DMS 273 treated with DMSO at 0.1 percent for 48 hours (cell line): ENCODE data around the gene PELI2.

Experiments
- DNase-seq: peaks from one replicate; lab custom pipeline; 2025; lab: John Stamatoyannopoulos, UW

PELI2 gene

DNA sequence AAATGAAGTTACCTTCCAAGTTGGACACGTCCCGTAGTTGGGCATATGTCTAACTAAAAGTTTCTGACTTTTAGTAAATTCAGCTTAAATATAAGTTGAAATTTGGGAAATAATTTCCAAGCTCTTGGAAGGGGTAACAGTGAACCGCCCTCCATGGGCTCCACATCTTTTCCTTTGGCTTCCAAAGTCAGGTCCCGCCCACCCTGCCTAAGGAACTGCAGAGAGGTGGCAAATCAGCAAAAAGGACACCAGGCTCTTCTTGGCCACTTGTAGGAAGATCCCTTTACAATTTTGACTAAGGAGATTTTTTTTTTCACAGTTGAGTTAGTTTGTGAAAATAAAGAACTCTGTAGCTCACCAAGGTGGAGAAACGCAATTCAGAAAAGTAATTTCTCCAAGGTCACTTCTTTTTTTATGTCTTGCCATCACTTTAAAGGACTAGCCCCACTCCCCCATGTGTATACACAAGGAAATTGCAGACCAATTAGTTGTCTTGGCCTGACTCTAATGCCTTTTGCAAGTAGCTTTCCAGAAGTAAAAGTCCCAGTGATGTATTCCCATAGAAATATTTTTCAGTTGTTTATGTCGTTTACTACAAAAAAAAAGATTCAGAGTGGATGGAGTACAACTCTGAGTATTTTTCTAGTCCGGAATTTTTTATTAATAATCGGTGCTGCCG is 181.2 kb downstream of the PELI2 start:
- no peak for DNase-seq

DNA sequence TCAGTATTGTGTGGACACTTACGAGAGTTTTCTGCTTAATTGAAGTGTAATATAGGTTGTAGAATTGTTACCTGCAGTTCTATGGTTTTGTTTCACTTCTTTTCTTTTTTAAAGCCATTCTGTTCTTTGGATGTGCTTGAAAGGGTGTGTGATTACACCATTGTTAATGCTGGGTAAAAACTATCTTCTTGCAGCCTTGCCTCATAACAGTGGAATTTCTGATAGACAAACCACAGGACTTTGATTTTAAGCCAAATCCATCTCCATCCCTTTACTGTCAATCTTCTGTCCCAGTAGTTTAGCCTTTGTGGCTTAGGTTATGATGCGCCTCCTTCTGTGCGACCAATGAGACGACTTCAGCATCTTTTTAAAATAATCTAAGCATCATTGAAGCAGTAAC is 182.3 kb downstream of the PELI2 start:
- no peak for DNase-seq

DNA sequence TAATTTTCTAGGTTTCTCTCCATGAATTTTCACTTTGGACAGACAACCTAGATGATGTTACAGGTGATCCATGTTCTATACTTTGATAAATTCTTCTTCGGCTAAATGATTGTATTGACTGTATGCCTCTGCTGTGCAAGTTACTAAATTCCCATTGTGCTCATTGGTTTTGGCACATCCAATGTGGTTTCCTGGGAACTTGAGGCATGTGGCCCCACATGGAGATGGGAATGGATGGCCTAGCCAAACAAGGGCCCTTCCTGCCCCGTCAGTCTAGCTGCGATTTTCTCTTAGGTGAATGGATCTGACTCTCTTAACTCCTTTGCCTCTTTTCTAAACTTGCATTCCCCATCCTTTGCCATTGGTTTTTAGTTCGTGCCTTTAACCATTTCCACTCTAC is 186.2 kb downstream of the PELI2 start:
- DNase-seq = no peak

DNA sequence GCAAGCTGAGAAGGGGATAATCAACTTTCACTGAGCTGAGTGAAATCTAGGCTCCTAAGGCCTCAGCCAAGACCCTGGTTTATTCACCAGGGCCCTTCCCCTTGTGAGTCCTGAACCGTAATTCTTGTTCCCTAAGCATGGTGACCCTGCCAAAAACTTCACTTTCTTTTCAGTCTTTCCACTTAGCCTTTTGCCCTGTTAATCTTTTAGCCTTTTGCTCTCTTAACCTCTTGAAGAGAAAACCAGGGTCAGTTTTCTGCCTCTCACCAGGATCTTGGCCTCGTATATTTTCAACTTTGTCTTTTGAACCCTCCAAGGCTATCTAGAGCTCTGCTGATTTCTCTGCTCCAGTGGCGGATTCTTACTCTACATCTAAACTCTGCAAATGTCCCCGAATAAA is 191.0 kb downstream of the PELI2 start:
- no peak for DNase-seq

DNA sequence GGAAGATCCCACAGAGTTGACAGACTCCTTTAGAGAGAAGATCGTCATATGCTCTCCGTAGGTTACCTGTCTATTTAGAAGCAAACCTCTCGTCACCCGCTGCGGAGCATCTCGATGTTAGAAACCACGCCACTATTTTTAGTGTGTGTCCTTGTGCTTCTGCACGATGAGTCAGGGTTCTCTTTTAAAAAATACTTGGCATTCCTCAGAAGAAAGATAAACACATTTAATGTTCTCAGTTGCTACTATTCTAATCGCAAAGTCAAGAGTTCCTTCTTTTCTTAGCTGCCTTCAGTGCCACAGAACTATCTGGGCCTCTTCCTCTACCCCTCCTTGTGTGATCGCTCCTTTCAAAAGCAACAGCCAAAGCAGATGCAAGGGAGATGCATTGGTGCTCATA is 192.4 kb downstream of the PELI2 start:
- no peak for DNase-seq

DNA sequence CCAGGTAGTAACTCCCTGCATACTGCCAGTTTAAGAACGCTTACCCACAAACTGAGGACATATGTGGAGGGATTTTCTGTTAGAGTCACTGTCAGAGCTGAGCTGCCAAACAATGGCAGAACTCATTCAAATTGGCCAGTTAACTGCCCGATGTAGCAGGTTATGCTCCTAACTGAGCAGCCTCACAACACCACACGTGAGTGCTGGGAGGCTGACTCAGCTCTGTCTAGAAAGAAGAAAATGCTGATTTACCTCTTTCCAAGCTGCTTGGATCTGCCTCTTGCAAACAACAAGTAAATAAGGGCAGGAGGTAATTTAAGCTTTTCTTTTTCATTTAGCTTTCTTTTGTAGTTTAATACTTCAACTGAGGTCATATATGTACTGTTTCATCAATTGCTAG is 195.6 kb downstream of the PELI2 start:
- no peak for DNase-seq

DNA sequence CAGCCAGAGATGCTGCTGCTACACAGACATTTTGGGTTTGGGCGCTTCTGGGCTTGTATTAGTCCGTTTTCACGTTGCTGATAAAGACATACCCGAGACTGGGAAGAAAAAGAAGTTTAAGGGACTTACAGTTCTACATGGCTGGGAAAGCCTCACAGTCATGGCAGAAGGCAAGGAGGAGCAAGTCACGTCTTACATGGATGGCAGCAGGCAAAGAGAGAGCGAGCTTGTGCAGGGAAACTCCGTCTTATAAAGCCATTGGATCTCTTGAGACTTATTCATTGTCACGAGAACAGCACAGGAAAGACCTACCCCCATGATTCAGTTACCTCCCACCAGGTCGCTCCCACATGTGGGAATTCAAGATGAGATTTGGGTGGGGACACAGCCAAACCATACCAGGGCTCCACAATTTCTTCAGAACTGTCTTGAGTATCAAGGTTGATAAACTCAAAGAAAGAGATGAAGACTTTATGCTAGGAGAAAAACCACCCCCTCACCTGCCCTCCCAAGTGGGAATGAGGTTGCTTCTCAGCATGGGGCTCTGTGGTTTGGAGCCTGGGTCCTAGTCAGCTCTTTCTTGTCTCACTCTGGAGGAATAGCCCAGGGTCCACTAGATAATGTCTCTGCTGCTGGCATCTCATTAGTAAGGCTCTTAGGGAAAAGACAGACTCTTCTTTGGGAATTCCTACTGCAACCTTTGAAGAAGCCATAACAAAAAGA is 200.3 kb downstream of the PELI2 start:
- DNase-seq = no peak

DNA sequence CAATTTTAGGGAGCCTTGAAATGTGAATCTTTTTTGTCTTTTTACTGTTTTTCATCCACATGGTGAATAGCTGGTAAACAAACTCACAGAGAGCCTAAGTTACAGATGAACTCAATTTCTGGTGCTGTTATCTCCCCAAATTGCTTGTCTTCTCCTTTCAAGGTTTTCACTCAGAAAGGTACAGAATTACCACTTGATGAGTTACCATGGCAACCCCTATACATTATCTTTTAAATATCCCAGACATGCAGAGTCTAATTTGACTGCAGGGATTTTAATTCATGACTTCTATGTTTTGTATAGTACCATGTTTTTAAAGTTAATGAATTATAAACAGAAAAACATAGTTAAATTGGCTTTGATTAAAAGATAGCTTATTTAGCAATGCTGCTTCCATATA is 203.7 kb downstream of the PELI2 start:
- no peak for DNase-seq

DNA sequence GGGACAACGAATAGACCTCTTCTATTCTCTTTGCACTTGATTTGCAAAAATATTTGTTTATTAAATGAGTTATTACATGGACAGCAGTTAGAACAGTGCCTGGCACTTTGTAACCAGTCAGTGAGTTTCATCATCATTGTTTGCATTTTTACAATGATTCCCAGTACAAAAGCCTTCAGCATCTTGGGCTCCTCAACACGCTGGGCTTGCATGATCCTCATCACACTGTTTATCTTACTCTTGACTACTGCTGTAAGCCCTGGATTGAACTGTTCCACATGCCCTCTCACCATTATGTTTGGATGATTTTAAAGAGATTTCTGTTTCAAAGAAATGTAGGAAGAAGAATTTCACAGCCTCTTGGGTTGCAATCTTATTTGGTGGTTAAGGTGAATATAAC is 204.3 kb downstream of the PELI2 start:
- no peak for DNase-seq

DNA sequence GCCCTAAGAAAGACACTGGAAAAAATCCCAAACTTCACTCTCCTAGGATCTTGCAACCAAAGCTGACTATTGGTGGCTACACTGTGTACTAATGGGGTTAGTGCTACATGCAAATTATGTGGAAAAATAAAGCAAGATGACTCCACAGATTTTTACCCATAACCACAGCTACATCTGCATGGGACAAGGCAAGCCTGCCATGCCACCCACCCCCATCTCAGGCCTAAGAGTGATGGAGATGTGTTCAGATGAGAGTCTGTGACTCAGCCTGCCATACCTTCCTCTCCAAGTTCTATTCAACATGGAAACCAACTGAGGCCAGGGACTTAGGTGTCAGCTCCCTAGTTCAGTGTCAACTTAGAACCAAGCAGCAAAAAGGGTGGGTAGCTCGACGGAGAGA is 206.2 kb downstream of the PELI2 start:
- peak; percentile 27 for DNase-seq

DNA sequence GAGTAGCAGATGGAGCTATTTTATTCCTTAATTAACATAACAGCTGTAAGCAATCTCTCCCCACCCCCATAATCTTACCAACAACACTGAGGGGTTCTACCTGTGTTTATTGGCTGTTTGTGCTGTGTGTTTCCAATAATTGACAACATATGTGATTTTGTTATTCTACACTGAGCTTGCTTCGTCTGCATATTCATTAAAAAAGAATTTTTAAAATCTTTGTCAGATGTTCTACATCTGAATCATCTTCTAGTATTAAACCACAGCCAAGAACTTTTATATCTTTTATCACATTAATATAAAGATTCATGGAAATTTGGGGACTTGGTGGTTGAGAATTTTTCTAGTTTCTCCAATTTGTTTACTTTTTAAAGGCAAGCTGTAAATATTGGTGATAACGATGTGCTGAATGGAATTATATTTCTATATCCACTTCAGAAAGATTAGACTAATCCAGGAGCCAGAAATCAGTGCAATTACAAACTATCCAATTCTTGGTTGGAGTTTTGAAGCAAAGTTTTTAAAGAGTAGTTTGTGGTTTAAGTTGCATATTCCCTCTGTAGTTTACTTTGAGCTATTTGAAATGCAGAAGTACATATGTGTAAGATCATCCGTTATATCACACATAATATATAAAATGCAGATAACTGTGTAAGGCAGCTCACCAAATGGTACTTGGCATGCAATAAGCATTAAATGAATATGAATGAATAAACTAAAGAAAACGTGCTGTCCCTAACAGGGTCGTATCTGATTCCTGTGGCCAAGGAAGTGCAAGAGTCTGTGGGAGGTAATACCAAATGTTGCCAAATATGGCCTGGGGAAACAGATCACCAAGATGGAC is 206.9 kb downstream of the PELI2 start:
- no peak for DNase-seq

DNA sequence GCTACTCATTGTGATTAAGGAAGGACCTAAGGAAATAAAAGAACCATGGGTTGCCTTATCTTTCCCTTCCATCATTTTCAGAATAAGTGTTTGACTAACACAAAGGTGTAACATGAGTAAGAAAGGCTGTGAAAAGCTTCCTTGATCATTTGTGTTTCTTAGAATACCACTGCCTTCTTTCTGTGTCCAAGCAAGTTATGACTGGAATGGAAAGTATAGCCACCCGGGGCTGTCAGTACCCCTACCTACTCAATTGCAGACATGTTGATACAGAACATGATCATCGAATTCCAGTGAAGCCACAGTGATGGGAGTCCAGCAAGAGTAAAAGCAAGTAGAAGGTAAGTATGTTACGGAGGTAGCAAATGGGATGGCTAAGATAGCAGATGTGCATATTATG is 209.8 kb downstream of the PELI2 start:
- no peak for DNase-seq

DNA sequence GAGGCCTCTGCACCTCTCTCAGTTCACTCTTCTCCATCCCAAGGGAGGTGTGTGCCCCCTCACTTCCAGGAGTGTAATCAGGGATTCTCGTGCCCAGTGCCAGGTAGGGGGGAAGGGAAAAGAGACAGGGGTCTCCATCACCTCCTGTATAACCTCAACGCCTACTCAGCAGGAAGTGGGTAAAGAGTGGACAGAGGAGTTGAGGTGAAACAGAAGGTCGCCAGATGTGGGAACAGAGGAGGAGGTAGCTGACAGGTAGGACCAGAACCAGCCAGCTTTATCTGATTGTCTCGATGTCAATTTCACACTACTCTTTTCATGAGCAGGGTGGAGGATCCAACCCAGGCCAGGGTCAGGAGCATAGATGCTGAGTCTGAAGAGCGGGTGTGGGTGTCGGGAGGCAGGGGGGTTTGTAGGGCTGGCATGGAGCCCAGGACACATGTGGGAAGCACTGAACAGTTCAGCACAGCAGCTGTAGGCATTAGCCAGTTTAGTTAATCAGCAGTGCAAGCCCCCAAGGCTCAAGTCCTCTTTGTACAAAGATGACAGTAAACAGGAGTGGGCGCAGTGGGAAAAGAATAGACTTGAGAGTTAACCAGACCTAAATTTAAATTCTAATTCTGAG is 213.5 kb downstream of the PELI2 start:
- peak; percentile 39 for DNase-seq

DNA sequence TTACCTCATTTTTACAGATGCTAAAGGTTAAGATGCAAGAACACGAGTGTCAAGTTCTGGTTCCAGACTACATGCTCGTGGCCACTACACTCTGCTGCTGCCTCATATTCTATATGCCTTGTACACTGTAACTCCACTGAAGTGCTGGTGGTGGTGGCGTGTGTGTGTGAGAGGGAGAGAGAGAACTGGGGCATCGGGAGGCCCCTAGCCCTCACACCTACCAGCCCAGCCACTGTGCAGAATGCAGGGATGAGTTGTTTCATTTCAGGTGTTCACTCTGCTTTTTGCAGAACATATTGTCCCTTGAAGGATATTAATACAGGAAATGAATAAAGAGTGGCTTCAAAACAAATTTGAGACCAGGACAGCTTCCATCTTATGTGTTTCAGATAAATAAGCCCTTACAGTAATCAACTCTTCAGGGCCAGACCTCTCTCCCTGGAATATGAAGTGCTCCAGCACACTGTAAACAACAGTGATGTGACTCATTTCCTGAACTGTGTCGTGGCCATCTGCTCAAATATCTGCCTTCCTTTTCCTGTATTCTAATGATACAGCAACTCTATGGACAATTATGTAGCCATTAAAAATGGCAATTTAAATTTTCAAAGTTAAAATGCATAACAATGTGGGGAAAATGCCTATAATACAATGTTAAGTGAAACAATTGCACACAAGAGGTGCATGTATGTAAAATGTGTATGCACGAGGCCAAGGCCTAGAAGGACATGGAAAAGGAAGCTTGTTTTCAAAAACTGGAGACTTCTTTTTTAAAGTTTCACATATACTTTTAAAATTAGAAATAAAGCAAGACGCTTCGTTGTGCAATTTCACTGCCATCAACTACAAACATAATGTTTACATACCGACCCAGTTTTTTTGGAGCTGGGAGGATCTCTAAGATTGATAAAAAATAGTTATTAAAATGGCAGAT is 215.4 kb downstream of the PELI2 start:
- peak; percentile 54 for DNase-seq

DNA sequence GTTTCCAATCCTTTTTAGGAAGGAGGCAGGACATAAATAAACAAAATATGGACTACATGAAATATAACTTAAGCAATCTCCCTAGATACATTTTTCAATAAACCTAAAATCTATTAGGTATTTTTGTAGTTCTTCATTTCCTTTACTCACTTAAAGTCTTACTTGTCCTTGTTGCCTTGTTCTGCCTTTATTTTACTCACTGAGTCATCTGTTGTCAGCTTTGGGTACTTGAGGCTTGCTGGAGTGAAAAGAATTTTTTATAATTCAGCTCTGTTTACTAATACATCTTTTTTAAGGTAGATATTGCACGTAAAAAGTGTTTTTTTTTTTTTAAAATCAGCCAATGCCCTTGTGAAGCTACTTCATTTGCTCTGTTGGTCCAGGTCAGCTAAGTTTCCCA is 216.2 kb downstream of the PELI2 start:
- DNase-seq = no peak

DNA sequence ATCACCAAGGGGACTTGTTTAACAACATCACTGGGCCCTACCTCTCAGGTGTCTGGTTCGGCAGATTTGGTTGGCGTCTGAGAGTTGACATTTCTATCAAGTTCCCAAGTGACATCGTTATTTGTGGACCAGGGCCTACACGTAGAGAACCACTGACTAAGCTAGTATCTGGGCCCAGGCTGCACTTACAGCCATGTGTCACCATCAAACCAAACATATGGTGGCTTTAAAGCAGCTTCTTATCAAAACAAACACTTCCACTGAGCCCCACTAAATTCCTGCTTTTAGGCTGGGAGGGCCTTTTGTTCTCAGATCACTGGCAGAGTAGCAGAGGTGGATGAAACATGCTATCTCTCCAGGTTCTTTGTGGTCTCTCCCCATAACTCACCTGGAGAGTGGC is 220.5 kb downstream of the PELI2 start:
- no peak for DNase-seq

DNA sequence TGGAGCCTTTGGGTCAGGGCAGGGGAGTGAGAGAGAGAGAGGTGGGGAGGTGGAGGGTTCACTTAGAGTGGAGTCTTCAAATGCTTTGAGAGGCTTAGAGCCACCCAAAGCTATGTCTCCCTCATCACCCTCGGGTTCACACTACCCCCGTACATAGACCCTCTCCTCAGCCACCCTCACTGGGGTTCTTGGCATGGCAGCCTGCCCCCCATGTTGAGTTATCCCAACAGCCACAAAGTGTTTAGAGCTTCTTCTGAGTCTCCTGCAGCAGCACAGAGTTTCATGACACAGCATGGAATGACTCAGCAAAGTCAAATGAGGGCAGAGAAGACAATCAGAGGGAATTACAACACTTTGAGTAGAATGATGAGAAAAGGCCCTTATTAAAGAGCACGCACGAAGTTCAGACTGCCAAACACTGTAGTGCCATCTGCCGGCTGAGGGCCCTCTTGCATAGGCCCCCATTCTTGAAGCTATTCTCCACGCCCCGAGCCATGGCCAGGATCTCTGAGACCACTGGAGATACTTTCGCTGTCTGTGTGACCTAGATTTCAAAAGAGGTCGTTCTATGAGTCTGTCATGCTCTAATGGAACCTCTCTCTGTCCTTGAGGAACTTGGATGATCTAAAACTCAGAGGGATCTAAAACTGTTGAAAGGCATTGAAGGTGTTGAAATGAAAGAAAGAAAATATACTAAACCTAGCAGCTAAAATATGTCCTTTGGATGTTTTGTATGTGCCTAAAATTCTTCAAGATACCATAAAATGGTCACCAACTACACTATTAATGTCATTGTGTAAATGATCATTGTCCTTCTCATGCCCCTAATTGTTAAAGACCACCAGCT is 221.9 kb downstream of the PELI2 start:
- peak; percentile 65 for DNase-seq

DNA sequence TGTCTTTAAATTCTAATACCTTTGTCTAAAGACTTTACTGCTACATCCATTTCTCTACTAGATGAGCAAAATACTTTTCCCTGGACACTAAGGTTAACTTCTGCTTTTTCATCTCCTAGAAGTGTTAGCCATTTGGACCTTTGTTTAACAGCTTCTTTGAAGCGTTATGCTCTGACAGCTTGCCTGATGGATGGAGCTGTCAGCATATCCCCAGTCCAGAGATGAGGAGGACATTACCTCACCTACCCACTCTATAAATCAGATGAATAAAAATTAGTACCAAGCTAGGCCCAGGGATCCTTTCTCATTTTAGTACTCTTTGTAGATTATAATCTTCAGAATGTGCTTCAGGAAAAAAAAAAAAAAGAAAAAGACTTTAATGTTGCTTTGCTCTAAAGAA is 222.7 kb downstream of the PELI2 start:
- DNase-seq = no peak

DNA sequence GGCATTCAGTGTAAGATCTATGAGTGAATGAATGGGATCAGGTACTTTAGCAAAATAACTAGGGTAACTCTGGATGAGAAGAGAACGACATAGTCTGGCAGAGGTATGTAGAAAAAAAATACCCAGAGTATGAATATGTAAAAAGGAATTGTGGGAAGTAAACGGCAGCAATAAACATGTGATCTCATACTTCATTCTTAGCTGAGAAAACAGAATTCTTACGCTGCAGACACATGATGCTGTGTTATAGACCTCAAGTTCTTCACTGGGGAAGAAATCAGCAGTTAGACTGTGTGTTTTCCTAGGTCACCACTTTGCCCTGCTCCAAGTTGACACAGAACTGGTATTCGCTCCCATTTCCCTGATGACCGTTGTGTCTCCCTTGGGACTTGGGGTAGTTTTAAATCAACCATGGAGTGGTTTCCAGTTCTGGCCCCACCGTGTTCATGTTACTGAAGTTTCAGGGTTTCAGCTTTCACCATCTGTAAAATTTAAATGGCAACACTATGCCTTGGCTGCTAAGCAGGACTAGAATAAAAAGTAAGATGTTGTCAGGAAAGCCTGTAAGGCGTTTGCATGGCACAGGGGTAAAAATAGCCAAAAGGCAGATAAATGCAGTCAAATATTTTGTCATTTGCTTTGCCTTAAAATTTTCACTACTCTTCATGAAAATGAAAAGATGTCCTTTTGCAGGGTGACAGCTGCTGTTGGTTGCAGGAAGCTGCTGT is 223.7 kb downstream of the PELI2 start:
- DNase-seq = no peak

DNA sequence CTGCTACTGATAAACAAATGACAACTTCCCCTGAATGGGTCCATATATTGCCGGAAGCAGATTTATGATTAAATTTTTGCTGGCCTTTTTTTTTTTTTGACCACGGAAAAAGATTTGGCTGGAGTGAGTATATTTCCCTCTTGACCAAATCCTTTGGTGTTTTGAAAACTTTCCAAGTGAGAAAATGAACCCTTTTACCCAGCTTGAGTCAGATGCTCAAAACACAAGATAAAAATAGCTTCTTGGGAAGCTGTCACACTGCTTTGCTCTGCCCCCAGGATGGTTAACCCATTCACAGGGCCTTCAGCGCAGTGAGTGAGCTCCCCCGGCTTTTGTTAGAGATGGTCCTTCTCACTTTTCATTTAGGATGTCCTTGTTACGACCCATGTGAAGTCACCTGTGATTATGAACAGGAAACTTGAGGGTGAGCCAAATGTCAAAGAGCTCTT is 224.3 kb downstream of the PELI2 start:
- no peak for DNase-seq
